Esophagus muscularis mucosa (tissue), 4 donors: Measurements from ENCODE around the gene ZNF516. TPM values are rescaled to one million over a fixed set of nuclear protein-coding genes. Genes with fewer than 3 reads are reported as not detected.

ENCODE experiments used
- DNase-seq: peaks from one replicate; pipeline ENCODE4 v3.0.0-alpha.2; 2017; ENCODE audit errors: extremely low spot score
- H3K27ac ChIP-seq, 4 donors: fragments of 200-600 bp; sonication (generic); replicated peaks in 1 of 4; 1 replicate in 3 of 4; 2 replicates in 1 of 4; pipeline ENCODE4 v1.5.1; 2016 to 2019; ENCODE audit warnings: mild to moderate bottlenecking in 1 of 4
- H3K27me3 ChIP-seq, 4 donors: fragments of 200-600 bp; sonication (generic); one replicate each; pipeline versions ENCODE4 v1.5.1 to v1.6.0; 2016 to 2019
- H3K36me3 ChIP-seq, 4 donors: fragments of 200-600 bp; sonication (generic); one replicate each; pipeline ENCODE4 v1.5.1; 2016 to 2019
- H3K4me1 ChIP-seq, 4 donors: fragments of 200-600 bp; sonication (generic); one replicate each; pipeline ENCODE4 v1.5.1; 2016 to 2019
- H3K4me3 ChIP-seq, 4 donors: fragments of 200-600 bp; sonication (generic); 1 replicate in 2 of 4; 2 replicates in 2 of 4; pipeline ENCODE4 v1.5.1; 2016 to 2019; ENCODE audit warnings: mild to moderate bottlenecking in 4 of 4, moderate library complexity in 1 of 4
- H3K9me3 ChIP-seq, 4 donors: fragments of 200-600 bp; sonication (generic); 1 replicate in 3 of 4; 2 replicates in 1 of 4; pipeline ENCODE4 v1.5.1; 2016 to 2019
- EP300 ChIP-seq: sonication (generic); formaldehyde crosslinking; IDR thresholded peaks from one replicate; pipeline ENCODE4 v1.6.1; 2017; ENCODE audit warnings: antibody characterized with exemption
- POLR2A ChIP-seq: fragments of 450-650 bp; IDR thresholded peaks from one replicate; pipeline ENCODE4 v1.6.1; 2017; ENCODE audit warnings: antibody characterized with exemption, moderate library complexity, mild to moderate bottlenecking, low read depth
- POLR2AphosphoS5 ChIP-seq, 2 donors: sonication (generic); formaldehyde crosslinking; IDR thresholded peaks; one replicate each; pipeline ENCODE4 v1.6.1; 2017; ENCODE audit warnings: antibody characterized with exemption in 2 of 2
- WGBS: methylation state at CpG from one replicate; pipeline ENCODE4 v1.1.5; 2018; 5-methylcytosine and 5-hydroxymethylcytosine counted together
- intact Hi-C: fragments of 100-400 bp; cut with DNase I; formaldehyde crosslinking; loops from one replicate; pipeline ENCODE4 v1.15.1; 2023
- total RNA-seq, 4 donors: library from RNA; depleted of rRNA; stranded (reverse); fragments of >200 nt; gene quantifications; one replicate each; pipeline versions ENCODE4 v1.1.0 to v1.2.1, GENCODE V29; 2016
- TF ChIP-seq, protein P1 (sequence below), 3 experiments: fragments of 200-600 bp in 2 of 3; fragments of 450-650 bp in 1 of 3; sonication (generic) in 2 of 3; IDR thresholded peaks; one replicate each; pipeline ENCODE4 v1.5.1; 2017 to 2019; ENCODE audit warnings: antibody characterized with exemption in 3 of 3, mild to moderate bottlenecking in 2 of 3, moderate library complexity in 1 of 3

Gene ZNF516
- total RNA-seq, 4 donors from 2014 or later: 28.5 to 44.9 (median 35.8) TPM

DNA sequence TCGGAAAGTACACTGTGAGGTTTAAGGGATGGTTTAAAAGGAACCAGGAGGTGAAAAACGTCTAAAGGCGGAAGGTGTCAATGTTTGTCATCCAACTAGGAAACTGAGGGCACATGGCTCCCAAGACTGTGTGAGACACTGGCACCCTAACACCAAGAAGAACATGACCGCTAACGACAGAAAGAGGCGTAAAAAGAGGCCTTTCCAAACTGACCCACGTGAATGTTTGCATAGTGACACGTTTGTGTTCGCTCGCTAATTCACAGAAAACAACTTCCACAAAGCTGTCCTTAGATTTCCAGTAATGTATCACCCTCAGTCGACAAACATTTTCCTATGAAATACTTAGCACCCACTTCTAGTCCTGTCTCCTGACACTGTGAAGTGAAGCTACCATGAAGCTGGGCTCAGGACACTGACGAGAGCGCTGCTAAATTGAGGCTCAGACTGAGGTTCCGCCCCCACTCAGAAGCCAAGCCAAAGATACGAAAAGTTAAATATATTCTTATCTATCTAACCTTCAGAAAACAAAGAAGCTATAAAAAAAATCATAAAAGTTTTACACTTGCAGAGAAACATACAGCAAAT lies 86.5 kb downstream of the ZNF516 start:
- WGBS: 82% methylated on average over 15 of the region's 15 CpGs
- intact Hi-C loops: no loop called here

DNA sequence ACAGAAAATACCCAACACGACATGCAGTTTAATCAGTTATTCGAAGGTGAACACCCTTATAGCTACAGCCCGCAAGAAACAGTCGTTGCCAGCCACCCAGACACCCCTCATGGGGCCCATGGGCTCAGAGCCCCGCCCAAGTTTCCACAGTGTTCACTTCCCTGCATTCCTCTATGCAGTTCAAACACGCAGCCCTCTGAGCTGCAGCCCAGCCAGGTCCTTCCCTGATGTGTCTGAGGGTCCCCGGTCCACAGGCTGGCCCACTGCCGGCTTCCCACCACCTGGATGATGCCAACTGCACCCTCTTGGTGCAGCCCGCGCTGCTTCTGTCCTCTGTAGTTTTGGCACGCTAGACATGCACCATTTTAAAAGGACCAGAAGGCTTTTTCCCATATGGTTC lies 87.4 kb downstream of the ZNF516 start:
- intact Hi-C loops: no loop called here
- Histone ChIP-seq H3K9me3 (no peaks in the 10 kb centered on the region), H3K36me3 (peaks cover 0 to 5% (median 4%) of the 10 kb centered on the region in 4 donors), H3K4me3 (no peak overlapping the region), H3K27ac (no peak overlapping the region), H3K4me1 (peaks cover 11 to 66% (median 31%) of the 10 kb centered on the region in 4 donors), H3K27me3 (no peaks in the 10 kb centered on the region)
- WGBS: 81% methylated on average over 11 of the region's 11 CpGs
- DNase-seq: no peak
- TF ChIP-seq EP300: no peak
- TF ChIP-seq POLR2AphosphoS5 (IDR thresholded peaks at IDR 0.05): no peak
- TF ChIP-seq POLR2A: no peak
- TF ChIP-seq, protein P1, sequence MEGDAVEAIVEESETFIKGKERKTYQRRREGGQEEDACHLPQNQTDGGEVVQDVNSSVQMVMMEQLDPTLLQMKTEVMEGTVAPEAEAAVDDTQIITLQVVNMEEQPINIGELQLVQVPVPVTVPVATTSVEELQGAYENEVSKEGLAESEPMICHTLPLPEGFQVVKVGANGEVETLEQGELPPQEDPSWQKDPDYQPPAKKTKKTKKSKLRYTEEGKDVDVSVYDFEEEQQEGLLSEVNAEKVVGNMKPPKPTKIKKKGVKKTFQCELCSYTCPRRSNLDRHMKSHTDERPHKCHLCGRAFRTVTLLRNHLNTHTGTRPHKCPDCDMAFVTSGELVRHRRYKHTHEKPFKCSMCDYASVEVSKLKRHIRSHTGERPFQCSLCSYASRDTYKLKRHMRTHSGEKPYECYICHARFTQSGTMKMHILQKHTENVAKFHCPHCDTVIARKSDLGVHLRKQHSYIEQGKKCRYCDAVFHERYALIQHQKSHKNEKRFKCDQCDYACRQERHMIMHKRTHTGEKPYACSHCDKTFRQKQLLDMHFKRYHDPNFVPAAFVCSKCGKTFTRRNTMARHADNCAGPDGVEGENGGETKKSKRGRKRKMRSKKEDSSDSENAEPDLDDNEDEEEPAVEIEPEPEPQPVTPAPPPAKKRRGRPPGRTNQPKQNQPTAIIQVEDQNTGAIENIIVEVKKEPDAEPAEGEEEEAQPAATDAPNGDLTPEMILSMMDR (IDR thresholded peaks at IDR 0.05): no peak

More for the DNA sequence above, 86.5 kb downstream of the ZNF516 start:
- TF ChIP-seq, protein P1 (IDR thresholded peaks at IDR 0.05): no peak
- no peak for TF ChIP-seq POLR2A
- TF ChIP-seq EP300: no peak
- no peak for TF ChIP-seq POLR2AphosphoS5 (IDR thresholded peaks at IDR 0.05)
- Histone ChIP-seq H3K36me3 (peaks cover 0 to 4% (median 4%) of the 10 kb centered on the region in 4 donors), H3K27me3 (no peaks in the 10 kb centered on the region), H3K4me1 (peaks cover 11 to 70% (median 33%) of the 10 kb centered on the region in 4 donors), H3K27ac (no peak overlapping the region), H3K9me3 (no peaks in the 10 kb centered on the region), H3K4me3 (no peak overlapping the region)
- no peak for DNase-seq

DNA sequence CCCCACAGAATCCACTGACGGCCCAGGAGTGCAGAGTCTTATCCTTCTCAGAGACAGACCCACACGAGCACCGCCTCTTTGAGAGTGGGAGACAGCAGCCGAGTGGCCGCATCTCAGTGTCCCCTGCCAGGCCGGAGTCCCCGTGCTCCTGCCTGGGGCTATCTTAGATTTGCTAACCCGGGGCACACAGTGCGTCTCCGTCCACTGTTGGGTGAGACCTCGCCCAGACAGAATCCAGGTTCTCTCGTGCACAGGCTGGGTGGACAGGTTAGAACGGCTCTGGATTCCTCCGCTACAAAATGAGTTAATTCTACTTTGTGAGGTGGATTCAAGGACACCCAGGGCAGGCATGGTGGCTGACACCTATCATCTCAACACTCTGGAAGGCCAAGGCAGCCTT lies 88.3 kb downstream of the ZNF516 start:
- H3K9me3 ChIP-seq: no peaks in the 10 kb centered on the region
- no peak overlapping the region for H3K4me3 ChIP-seq
- no peak for DNase-seq
- TF ChIP-seq POLR2A (no peak), EP300 (no peak), POLR2AphosphoS5 (IDR thresholded peaks at IDR 0.05) (no peak)
- TF ChIP-seq, protein P1 (IDR thresholded peaks at IDR 0.05): no peak
- peaks cover 10 to 58% (median 22%) of the 10 kb centered on the region in 4 donors for H3K4me1 ChIP-seq
- peaks cover 0 to 13% (median 8%) of the 10 kb centered on the region in 4 donors for H3K36me3 ChIP-seq
- WGBS: 93% methylated on average over 9 of the region's 14 CpGs
- no peaks in the 10 kb centered on the region for H3K27me3 ChIP-seq
- intact Hi-C loops: no loop called here
- no peak overlapping the region for H3K27ac ChIP-seq

DNA sequence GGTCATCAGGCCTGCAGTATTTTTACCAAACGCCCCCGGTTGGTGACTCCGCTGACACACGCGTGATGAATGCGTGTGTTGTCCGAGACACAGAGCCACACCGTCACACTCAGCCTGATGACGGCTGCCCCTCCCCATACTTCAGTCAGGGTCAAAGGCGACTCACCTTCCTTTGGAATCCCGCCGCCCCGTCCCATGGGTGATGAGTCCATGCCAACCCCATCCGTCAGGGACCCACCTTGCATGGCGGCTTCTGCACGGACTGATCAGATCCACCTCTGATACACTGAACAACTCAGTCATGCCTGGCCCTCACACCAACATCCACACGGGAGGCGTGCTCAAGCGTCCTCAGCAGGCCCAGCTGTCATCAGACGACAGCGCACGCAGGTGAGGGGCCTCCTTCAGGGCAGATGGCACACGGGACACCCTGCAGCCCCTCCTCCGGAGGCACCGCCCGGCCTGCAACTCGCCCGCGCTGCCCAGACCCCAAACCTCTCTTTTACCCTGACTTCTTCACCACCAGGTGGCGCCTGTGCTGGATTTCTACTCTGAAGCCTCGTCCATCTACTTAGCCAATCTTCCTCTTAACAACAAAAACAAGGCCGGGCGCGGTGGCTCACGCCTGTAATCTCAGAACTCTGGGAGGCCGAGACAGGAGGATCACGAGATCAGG lies 89.2 kb downstream of the ZNF516 start:
- Histone ChIP-seq H3K4me3 (no peak overlapping the region), H3K4me1 (peaks cover 6 to 60% (median 22%) of the 10 kb centered on the region in 4 donors), H3K27ac (no peak overlapping the region), H3K36me3 (peaks cover 0 to 14% (median 8%) of the 10 kb centered on the region in 4 donors), H3K27me3 (no peaks in the 10 kb centered on the region), H3K9me3 (no peaks in the 10 kb centered on the region)
- WGBS: 68% methylated on average over 29 of the region's 37 CpGs
- intact Hi-C loops: no loop called here
- DNase-seq: no peak
- no peak for TF ChIP-seq POLR2AphosphoS5 (IDR thresholded peaks at IDR 0.05)
- TF ChIP-seq, protein P1 (IDR thresholded peaks at IDR 0.05): peak; percentile 55 to 71 (median 67)
